ENCODE measurements around the gene SLC32A1. TPM values are rescaled to one million over a fixed set of nuclear protein-coding genes. Genes with fewer than 3 reads are reported as not detected.
A peak's percentile ranks its signal among the peaks of the same experiment; 100 is the strongest.

The SLC32A1 gene
- total and polyA plus RNA-seq, 2 of the 4 experiments (the other 2 are of a cell fraction): not detected

DNA sequence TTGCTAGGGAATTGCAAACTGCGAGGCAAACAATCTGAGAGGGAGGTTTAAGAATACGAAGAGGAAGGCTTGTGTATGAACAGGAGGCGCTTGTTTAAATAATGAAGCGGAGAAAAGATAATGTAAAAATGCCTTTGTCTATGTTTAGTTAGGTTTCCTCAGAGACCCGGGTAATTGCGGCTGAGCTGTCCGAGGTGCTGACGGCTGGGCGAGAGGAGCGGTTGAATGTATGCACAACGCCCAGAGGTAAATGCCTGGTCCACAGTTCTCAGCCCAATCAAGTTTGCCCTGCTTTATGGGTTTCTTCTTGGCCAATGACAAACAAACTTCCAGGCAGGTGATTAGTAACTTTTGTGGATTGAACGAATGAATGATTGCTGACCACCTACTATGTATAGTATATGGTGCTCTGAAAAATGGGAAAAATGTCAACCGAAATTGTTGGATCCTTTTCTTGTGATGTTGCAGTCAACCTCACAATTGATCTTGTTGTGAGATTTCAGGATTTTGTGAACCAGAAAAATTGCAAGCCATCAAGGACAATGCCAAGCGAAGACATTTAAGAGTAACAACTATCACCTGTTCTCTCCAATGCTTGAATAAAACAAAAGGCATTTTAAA lies 38.3 kb upstream of the SLC32A1 start:
- Histone ChIP-seq H2AFZ (replicated peaks; ENCODE audit: low read length, poor library complexity) (no peak overlapping the region), H4K5ac (ENCODE audit: low read depth, low read length) (no peak overlapping the region), H3K4me2 (ENCODE audit: low read depth, low read length) (no peak overlapping the region), H3K9me1 (ENCODE audit: insufficient read depth, low read length) (no peaks in the 10 kb centered on the region), H2AK5ac (ENCODE audit: low read depth, low read length) (no peak overlapping the region), H3K4me1 (ENCODE audit: control insufficient read depth, insufficient read depth, low read length) (no peaks in the 10 kb centered on the region), H3K9me3 (ENCODE audit: control insufficient read depth, insufficient read depth, low read length) (no peaks in the 10 kb centered on the region), H3K27ac (ENCODE audit: insufficient read depth, low read length) (no peak overlapping the region), H2AK9ac (replicated peaks; ENCODE audit: low read depth, low read length, poor library complexity) (no peak overlapping the region), H3K4ac (ENCODE audit: low read depth, low read length) (no peak overlapping the region), H3K4me3 (ENCODE audit: insufficient read depth, low read depth, low read length) (no peak overlapping the region), H3K23ac (ENCODE audit: low read depth, low read length) (no peak overlapping the region), H4K8ac (ENCODE audit: low read depth in 2 of 2, low read length in 2 of 2) (no peak overlapping the region), H3K18ac (ENCODE audit: low read depth, low read length) (no peak overlapping the region), H2BK15ac (ENCODE audit: low read depth, low read length) (no peak overlapping the region), H2BK20ac (ENCODE audit: low read depth, low read length) (no peak overlapping the region), H4K91ac (ENCODE audit: insufficient read depth, low read depth, low read length) (no peak overlapping the region), H3K56ac (ENCODE audit: extremely low read depth, insufficient read depth, low read length) (no peak overlapping the region), H4K20me1 (ENCODE audit: insufficient read depth, low read length) (no peaks in the 10 kb centered on the region), H3K27me3 (ENCODE audit: control insufficient read depth, insufficient read depth, low read length) (no peaks in the 10 kb centered on the region), H3K79me1 (ENCODE audit: low read depth in 1 of 2, low read length in 2 of 2) (no peaks in the 10 kb centered on the region), H3K14ac (replicated peaks; ENCODE audit: low read depth, low read length) (no peak overlapping the region), H2BK5ac (ENCODE audit: low read depth, low read length, poor library complexity, severe bottlenecking) (no peak overlapping the region), H3K36me3 (ENCODE audit: control insufficient read depth, insufficient read depth, low read length) (no peaks in the 10 kb centered on the region), H2BK120ac (ENCODE audit: low read depth, low read length) (no peak overlapping the region), H3K9ac (ENCODE audit: low read depth, low read length) (no peak overlapping the region)
- ATAC-seq (ENCODE audit: low read depth): peak; percentile 95
- peak; percentile 44 for DNase-seq
- POLR2A ChIA-PET (ENCODE audit: unreplicated experiment): no interaction called here
- CTCF ChIA-PET: no interaction called here
- no peak for TF ChIP-seq POLR2A (IDR thresholded peaks at IDR 0.05; ENCODE audit: low read depth, low read length)
- no peak for TF ChIP-seq BHLHE40 (IDR thresholded peaks at IDR 0.05; ENCODE audit: low read depth, low read length)
- peak; percentile 33 for TF ChIP-seq RCOR1 (IDR thresholded peaks at IDR 0.05; ENCODE audit: insufficient replicate concordance, low read length)
- TF ChIP-seq CEBPB (IDR thresholded peaks at IDR 0.05; ENCODE audit: low read depth, low read length): no peak
- TF ChIP-seq MXI1 (IDR thresholded peaks at IDR 0.05; ENCODE audit: borderline replicate concordance, low read depth, low read length): no peak
- TF ChIP-seq MAFK (IDR thresholded peaks at IDR 0.05; ENCODE audit: low read depth, low read length): no peak
- no peak for TF ChIP-seq CHD1 (IDR thresholded peaks at IDR 0.05; ENCODE audit: low read depth, low read length)
- no peak for TF ChIP-seq RAD21 (IDR thresholded peaks at IDR 0.05; ENCODE audit: low read length)
- in situ Hi-C loops (cut with MboI; ENCODE audit: low sequenced_read_pairs) (no loop called here), intact Hi-C loops (cut with micrococcal nuclease) (no loop called here), dilution Hi-C loops (cut with HindIII; ENCODE audit: low sequenced_read_pairs, unreplicated experiment) (no loop called here)
- no TSS peak for BruUV-seq (replicated peaks)
- 23% methylated on average over 5 of the region's 14 CpGs; no CpG with 5 or more reads in 1 of the 2 experiments for WGBS, 2 experiments (ENCODE audit: extremely low coverage in 2 of 2, insufficient read length in 1 of 2)

Data from IMR-90 (cell line).